Measurements from ENCODE around the gene NRAP.
A peak's percentile ranks its signal among the peaks of the same experiment; 100 is the strongest.
"Not testable (repeated sequence)": the region's sequence is repeated elsewhere in the genome, so short reads cannot be mapped to it uniquely, and the experiment has no call there.

The NRAP gene

GRCh38 chr10:113681533-113682470, 18.0 kb upstream of the NRAP start:
- DNase-seq (ENCODE audit: low read depth), result no peak

- DNase-seq (ENCODE audit: low read depth), result peak; percentile 19
Measured at GRCh38 chr10:113680190-113681111, 16.6 kb upstream of the NRAP start.

DNA sequence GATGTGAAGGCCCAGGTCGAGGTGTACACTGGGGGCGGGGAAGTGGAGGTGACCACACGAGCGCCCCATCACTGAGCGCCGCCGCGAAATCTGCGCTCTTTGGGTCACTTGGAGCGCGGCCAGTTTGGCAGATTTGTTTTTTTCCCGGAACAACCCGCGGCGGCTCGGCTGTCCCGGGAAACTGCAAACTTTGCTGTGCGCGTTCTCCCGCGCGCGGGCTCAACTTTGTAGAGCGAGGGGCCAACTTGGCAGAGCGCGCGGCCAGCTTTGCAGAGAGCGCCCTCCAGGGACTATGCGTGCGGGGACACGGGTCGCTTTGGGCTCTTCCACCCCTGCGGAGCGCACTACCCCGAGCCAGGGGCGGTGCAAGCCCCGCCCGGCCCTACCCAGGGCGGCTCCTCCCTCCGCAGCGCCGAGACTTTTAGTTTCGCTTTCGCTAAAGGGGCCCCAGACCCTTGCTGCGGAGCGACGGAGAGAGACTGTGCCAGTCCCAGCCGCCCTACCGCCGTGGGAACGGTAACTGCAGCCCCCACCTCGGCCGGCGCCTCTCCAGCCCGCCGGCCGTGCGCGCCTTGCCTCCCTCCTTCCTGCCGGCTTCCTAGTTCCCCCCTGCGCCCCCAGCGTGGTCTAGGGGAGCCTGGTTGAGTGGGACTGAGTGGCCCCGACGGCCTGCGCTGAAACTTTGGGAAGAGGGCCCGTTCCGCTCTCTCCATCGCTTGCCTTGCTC, 15.8 kb upstream of the NRAP start, which contains the start of gene CASP7:
Gene CASP7, plus strand, starts transcription at position 450 of the 727 bp plus-strand sequence. CDS start 17,582 bp downstream, outside the sequence.
- DNase-seq (ENCODE audit: low read depth), result peak; percentile 72

DNA sequence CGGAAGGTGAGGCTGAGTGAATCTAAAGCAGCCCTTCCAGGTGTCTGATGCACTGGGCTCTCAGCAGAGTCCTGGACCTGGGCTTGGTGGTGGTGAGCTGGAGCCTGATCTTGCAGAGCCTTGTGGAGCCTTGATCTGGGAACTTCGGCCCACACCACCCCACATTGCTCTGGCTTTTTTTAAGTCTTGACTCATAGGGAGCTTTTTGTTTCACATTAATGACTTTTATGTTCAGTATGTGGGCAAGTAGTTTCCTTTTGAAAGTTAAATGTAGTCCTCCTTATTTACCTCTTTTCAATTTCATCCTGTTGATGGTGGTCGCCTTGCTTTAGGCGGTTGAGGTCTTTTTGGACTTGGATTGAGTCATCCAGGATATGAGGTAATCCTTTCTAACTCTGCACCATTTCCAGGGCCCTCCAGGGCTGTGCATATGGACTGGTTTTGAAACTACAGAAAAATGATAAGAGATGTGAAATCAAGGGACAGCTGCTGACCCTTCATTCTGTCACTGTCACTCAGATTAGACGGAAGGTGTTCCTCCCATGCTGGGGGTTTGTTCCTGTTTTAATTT, 2.9 kb upstream of the NRAP start:
- no peak for DNase-seq (ENCODE audit: low read depth)

DNA sequence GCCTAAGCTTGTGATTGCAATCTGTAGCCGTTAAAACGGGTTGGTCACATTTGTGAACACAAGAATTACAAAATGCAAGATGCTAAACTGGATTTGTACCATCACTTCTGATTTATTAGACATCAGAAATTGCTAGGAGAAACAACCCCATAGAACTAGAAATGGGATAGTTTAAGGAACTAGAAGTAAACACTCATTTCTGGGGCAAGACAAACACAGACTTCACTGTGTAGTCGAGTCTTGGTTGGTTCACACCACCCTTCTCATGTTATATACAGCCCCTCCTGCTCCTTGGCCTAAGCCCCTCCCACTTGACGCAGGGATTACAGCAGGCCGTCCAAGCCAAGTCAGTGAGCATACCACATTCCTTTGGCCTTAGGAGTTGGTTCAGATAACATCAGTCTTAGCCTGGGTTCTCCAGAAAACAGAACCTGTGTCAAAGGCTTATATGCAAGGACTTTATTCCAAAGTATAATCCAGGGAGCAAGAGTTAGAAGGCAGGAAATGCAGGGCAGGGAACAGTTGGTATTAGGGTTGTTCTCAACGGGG, 2.0 kb upstream of the NRAP start:
- DNase-seq (ENCODE audit: low read depth), result no peak

DNA sequence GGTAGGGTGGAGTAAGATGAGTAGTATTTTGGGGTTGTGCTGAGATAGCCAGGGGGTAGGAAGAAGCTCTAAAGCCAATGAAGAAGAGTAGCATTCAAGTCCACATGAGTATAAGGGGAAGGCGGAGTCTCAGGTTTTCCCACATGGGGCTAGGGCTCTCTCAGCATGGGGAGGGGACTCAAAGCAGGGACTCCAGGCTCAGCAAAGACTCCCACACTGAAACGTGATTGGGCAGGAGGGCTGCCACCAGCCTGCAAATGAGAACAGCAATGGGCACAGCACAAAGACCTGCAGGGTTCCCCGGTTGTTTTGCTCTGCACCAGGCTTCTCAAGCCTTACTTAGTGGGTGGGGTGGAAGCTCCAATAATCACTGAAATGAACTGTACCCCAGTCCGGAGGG, 1.5 kb upstream of the NRAP start:
- DNase-seq (ENCODE audit: low read depth), result no peak

GRCh38 chr10:113663142-113663541, 699 bp downstream of the NRAP start:
- DNase-seq (ENCODE audit: low read depth), result no peak

DNA sequence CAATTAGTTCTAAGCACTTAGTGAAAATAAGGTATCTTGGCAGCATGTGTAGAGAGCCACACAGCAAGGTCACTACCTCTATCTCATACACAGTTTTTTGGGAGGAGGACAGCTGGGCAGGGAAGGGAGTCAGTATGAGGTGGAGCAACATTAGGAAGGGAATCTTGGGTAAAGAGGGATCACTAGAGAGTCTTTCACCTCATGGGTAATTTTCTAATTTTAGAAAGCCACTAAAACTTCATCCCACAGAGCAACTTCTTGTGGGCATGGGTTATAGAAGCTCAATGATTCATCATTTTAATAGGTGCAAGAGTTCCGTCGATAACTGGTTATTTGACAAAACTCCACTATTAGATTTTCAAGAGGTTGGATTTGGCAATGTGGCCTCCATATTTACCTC, 2.5 kb downstream of the NRAP start:
- no peak for DNase-seq (ENCODE audit: low read depth)

DNA sequence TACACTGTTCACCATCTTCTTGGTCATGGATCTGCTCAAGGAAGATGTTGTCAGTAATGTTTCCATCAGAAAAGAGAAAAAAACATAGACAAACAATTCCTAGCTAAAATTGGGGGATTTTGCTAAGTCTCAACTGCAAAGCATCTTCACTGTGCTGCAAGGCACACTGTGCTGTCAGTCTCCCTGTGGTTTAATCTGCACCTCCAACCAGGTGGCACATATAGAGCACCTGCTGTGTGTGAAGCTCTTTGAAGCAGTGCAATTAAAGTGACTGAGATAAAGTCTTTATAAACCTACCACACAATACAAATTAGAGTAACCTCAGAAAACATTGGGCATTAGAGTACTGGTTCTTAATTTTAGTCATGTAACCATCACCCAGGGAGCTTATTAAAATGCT, 6.3 kb downstream of the NRAP start:
- no peak for DNase-seq (ENCODE audit: low read depth)

GRCh38 chr10:113656896-113657295, 6.9 kb downstream of the NRAP start:
- no peak for DNase-seq (ENCODE audit: low read depth)

DNA sequence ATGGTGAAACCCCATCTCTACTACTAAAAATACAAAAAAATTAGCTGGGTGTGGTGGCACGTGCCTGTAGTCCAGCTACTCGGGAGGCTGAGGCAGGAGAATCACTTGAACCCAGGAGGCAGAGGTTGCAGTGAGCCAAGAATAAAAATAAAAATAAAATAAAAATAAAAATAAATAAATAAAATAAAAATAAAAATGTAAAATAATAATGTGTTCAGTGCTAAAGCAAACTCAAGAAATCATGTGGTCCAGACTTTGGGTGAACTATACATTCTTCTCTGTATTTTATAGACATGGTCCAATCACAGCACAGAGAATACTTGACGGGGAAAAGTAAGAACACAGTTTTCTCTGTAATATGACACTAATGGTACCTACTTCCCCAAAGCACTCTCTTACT, 11.4 kb downstream of the NRAP start:
- not testable (repeated sequence) for DNase-seq (ENCODE audit: low read depth)

DNA sequence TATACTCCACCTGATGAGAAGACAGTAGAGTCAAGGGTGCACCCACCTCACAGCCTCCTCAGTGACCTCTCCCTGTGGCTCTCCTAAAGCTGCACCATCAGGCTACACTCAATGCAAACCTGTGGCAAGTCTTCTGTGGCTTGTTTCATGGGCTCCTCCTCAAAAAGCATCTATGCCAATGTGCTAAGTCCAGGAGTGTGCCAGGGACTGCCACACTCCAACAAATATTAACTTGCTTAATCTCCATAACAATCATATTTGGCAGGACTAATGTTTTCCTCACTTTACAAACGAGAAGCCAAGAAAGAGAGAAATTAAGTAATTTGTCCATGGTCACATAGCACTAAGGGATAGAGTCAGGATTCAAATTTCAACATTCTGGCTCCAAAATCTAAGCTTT, 11.9 kb downstream of the NRAP start:
- DNase-seq (ENCODE audit: low read depth), result no peak

DNA sequence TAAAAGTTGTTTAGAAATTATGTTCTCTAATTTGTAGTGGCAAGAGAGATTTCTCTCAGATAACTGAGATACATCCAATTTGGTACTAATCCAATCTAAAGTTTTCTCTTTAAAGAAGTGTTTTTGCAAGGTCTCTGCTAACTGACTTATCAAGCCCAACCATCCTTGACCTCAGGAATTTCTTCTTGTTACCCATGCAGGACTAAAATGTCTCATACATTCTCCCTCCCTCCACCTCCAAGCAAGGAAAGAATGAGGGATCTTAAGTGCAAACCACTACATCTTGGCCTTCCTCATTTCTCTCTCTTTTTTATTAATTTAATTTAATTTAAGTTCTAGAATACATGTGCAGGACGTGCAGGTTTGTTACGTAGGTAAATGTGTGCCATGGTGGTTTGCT, 12.8 kb downstream of the NRAP start:
- no peak for DNase-seq (ENCODE audit: low read depth)

DNA sequence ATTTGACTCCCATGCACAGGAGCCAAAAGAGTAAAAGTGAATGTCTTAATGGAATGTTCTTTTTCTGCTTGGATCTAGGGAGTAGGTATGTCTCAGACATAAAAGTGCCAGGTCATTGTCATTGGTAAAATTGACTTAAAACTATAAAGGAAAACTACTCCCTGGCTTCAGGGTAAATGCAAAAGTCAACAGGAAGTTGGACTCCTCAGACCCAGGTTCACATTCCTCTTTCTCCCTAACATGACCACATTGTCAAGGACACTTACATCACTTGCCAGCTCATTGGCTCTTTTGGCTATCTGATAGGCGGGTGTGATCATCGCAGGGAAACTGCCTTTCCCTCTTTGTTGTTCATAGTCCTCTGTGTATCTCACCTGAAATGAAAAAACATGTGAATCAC, 13.7 kb downstream of the NRAP start:
- no peak for DNase-seq (ENCODE audit: low read depth)

GRCh38 chr10:113648478-113648877, 15.4 kb downstream of the NRAP start:
- DNase-seq (ENCODE audit: low read depth), result no peak

- DNase-seq (ENCODE audit: low read depth), result no peak
Measured at GRCh38 chr10:113647812-113648211, 16.0 kb downstream of the NRAP start.

- no peak for DNase-seq (ENCODE audit: low read depth)
Measured at GRCh38 chr10:113646336-113647201, 17.3 kb downstream of the NRAP start.

- no peak for DNase-seq (ENCODE audit: low read depth)
Measured at GRCh38 chr10:113644185-113645120, 19.4 kb downstream of the NRAP start.

GRCh38 chr10:113643183-113643582, 20.7 kb downstream of the NRAP start:
- no peak for DNase-seq (ENCODE audit: low read depth)

Data from stimulated activated CD8-positive, alpha-beta memory T cell treated with anti-CD3 and anti-CD28 coated beads, Interleukin-12 subunit alpha, Interleukin-12 subunit beta, amount 100 ng/mL, for 4 hours (primary cell).